ENCODE data around the gene CDCA7.
"Not testable (repeated sequence)": the region's sequence is repeated elsewhere in the genome, so short reads cannot be mapped to it uniquely, and the experiment has no call there.

CDCA7 gene

DNA sequence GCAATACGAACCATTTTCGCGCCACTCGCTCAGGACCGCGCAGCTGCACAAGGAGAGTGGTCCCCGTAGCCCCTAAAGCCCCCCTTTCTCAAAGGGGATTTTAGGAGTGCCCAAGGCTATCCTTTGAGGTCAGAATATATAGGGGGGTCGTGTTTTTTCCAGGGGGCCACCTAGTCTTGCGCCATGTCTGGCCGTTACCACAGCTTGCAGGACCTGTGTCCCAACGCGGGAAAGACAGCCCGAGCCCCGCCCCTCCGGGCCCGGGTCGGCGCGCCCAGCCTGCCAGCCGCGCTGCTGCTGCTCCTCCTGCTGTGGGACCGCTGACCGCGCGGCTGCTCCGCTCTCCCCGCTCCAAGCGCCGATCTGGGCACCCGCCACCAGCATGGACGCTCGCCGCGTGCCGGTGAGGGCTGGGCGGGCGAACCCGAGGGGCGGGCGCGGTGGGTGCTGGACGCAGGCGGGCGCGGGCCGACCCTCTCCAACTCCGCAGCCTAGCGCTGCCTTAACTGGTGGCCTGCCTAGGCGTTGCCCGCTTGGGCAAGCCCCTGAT is at the start of gene CDCA7:
CDCA7 (plus strand) TSS at position 291 of the 550 bp plus-strand sequence; CDS start at position 383, 92 bp downstream.
- no peak for DNase-seq (ENCODE audit: low read depth)

DNA sequence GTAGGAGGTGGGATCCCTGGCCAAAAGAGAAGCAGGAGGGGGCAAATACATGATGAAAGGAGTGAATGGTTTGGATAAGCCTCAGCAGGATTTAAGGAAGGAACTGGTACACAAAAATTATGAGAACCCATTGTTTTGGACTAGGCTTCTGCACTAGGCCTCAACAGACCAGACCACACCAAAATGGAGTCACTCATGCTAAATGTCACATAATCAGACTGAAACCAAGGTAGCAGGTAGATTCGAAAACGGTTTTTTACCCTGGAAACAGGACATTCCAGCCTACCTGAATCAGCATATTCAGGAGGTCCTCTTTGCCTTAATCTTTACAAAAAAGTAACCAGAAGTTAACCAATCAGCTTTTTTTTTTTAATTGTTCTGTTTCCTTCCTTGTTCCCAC is 49.4 kb upstream of the CDCA7 start:
- DNase-seq (ENCODE audit: low read depth), result no peak

DNA sequence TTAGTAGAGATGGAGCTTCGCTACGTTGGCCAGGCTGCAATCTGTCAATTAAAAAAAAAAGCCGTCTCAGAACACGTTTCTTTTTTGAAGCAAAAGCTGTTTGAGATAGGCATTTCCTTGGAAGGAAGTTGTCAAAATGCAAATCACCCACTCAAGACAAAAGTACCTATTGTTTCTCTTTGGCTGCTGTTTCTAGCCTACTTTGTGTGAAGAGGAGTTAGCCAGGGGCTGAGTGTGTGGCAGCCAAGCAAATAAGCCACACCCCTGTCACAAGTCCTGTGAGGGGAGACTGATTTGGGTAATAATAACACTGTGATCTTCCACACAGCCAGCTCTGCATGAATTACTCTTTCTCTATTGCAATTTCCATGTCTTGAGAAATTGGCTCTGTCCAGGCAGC is 47.4 kb upstream of the CDCA7 start:
- DNase-seq (ENCODE audit: low read depth), result no peak

DNA sequence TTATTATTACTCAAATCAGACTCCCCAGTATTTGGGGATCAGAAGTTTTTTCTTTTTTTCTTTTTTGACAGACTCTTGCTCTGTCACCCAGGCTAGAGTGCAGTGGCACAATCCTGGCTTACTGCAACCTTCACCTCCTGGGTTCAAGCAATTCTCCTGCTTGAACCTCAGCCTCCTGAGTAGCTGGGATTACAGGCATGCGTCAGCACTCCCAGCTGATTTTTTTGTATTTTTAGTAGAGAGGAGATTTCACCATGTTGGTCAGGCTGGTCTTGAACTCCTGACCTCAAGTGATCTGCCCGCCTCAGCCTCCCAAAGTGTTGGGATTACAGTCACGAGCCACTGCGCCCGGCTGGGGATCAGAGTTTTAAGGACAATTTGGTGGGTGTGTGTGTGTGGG is 45.3 kb upstream of the CDCA7 start:
- not testable (repeated sequence) for DNase-seq (ENCODE audit: low read depth)

DNA sequence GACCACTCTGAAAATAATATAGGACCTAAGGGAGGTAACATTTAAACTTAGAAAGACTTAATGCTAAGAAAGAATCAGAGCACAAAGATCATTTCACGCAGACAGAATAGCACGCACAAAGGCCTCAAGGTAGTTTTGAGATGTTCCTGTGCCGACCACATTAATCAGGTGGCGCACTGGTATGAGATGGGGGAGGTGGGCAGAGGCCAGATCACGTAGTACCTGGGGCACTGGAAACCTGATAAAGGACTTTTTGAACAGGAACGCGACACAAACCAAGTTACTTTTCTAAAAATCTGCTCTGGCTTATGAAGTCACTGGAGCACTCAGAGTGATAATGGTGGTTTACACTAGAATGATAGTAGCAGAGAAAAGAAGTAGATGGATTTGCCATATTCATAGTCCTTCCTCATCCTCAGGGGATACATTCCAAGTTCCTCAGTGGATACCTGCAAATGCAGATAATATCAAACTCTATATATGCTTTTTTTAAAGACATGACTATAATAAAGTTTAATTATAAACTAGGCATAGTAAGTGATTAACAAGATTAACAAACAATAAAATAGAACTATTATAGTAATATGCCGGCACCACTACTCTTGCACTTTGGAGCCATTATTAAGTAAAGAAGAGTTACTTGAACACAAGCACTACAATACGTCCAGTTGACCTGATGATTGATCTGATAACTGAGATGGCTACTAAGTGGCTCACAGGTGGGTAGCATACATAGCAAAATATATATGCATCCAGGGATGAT is 42.6 kb upstream of the CDCA7 start:
- DNase-seq (ENCODE audit: low read depth), result no peak

DNA sequence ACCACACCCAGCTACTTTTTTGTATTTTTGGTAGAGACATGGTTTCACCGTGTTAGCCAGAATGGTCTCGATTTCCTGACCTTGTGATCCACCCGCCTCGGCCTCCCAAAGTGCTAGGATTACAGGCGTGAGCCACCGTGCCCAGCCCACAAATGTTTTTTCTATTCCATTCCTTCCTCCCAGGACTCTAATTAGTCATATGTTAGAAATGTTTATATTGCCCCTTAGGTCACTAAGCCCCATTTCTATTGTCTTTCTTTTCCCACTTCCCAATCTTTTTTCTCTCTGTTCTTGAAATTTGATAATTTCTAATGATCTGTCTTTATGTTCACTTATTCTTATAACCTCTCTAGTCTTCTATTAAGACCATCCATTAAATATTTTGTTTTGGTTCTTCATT is 31.3 kb upstream of the CDCA7 start:
- no peak for DNase-seq (ENCODE audit: low read depth)

DNA sequence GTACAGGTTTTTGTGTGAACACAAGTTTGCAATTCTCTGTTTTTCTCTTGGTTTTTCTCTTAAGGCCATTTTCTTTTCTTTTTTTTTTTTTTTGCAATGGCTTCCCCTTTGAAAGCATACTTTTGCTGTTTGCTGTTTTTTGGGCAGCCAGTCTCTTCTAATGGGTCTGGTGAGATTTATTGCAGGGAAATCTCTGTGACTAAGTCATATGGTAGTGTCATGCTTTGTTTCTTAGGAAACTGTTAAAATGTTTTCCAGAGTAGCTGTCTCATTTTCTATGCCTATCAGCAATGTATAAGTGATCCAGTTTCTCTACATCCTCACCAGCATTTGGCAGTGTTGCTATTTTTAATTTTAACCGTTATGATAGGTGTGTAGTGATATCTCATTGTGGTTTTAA is 27.9 kb upstream of the CDCA7 start:
- no peak for DNase-seq (ENCODE audit: low read depth)

DNA sequence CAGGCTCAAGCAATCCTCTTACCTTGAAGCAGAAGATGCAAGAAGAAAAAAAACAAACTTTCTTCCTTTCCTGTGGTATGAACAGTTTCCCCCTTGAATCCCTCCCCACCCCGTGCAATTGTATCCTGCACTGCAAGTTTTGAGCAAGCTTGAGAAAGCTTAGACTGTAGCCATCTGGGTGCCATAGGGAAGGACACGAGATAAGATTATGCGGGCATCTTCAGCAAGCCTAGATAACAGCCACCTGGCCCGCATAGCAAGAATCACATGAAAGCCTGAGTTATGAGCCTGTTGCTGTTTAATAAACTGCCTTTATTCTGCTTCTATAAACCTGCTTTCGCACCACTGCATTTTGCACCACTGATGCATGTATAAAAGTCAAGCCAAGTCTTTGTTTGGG is 27.3 kb upstream of the CDCA7 start:
- DNase-seq (ENCODE audit: low read depth), result no peak

DNA sequence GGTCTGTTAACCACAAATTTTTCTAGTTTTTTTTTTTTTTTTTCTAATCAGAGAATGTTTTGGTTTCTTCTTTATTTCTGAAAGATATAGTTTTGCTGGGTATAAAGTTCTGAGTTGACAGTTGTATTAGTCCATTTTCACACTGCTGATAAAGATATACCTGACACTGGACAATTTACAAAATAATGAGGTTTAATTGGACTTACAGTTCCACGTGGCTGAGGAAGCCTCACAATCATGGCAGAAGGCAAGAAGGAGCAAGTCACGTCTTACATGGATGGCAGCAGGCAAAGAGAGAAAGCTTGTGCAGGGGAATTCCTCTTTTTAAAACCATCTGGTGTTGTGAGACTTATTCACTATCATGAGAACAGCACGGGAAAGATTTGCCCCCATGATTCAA is 21.7 kb upstream of the CDCA7 start:
- DNase-seq (ENCODE audit: low read depth), result not testable (repeated sequence)

DNA sequence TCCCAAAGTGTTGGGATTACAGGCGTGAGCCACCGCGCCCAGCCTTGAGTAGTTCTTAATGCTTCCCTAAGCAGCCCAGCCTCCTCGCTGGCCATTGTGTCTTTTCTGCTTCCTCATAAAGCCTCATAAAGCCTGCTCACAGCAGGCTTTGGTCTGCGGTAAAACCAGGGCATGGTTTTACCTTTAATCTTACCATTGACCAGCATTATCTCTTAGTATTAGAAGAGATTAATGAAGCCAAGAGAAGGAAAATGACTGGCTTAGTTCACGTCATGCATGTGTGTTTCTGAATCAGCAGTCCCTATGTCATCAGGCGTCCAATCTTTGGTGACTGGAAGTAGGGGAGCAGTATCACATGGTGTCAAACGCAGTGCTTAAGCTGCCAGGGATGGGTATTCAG is 14.9 kb upstream of the CDCA7 start:
- no peak for DNase-seq (ENCODE audit: low read depth)

DNA sequence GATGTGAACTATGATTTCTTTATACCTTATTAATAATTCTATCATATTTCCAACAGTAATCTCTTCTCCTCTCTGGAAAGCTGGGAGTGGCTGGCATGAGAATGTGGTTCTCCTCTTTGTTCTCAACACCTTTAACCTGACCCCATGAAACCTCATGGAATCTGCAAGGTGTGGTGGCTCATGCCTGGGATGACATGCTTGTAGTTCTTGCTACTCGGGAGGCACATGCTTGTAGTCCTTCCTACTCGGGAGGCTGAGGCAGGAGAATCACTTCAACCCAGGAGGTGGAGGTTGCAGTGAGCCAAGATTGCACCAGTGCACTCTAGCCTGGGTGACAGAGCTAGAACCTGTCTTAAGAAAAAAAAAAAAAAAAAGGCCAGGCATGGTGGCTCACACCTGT is 10.8 kb upstream of the CDCA7 start:
- DNase-seq (ENCODE audit: low read depth), result no peak

DNA sequence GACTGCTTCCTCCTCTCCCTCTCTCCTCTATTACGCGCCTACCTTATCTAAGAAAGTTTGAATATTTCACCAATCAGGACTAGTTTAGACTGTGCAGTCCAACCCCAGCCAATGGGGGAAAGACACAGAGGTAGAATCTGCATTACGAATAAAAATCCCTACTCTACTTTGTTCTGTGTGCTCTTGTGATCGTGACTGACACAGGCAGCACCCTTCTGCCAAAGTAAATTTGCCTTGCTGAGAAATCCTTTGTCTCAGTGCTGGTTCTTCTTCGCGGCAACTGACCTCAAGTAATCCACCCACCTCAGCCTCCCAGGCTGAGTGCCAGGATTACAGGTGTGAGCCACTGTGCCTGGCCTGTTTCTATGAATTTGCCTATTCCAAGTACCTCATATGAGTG is 8.6 kb upstream of the CDCA7 start:
- DNase-seq (ENCODE audit: low read depth), result no peak

DNA sequence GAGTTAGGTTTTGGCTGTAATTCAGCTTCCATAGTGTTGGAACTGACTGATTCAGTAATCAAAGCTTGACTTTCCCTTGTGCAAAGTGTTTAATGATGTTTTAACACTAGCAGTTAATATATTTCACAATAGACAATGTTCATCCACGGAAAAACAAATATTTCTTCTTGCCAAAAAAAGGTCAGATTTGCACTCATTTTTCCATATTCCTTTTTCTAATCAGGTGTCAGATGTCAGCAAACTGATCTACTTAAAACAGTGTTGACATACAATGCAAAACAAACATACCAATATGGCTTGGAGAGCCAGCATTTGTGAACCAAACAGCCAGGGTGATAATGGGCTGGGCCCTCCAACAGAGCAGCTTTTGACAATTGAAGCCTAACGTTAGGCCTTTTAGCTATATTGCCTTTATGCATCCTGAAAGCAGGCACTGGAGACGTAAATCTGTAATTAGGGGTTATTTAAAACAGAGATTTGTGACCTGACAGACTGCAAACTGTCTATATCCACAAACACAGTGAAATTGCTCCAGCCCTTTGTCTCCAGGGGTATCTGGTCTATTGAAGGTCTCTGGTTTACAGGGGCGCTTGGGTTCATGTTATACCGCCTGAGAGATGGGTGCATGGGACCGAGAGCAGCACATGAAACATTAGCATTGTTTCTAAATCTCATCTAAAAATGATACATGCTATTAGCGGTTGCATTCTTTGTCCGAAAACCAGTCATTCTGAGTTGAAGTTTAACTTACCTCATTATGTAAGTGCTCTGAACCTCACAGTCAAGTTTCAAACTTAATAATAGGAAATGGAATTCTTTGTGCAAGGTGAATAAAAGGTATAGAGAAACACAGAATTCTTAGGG is 7.1 kb upstream of the CDCA7 start:
- no peak for DNase-seq (ENCODE audit: low read depth)

DNA sequence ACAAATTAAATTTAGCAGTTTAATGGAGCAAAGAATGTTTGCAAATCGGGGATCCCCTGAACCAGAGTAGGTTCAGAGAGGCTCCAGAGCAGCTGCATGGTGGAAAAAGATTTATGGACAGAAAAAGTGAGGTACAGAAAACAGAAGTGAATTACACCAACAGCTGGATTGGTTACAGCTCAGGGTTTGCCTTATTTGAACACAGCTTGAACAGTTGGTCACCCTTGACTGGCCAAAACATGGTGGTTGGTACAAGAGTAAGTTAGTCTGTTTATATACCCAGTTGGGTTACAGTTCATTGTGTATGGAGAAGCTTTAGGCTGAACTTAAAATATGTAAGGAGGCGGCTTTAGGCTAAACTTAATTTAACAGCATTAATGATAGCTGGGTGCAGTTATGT is 5.4 kb upstream of the CDCA7 start:
- no peak for DNase-seq (ENCODE audit: low read depth)

DNA sequence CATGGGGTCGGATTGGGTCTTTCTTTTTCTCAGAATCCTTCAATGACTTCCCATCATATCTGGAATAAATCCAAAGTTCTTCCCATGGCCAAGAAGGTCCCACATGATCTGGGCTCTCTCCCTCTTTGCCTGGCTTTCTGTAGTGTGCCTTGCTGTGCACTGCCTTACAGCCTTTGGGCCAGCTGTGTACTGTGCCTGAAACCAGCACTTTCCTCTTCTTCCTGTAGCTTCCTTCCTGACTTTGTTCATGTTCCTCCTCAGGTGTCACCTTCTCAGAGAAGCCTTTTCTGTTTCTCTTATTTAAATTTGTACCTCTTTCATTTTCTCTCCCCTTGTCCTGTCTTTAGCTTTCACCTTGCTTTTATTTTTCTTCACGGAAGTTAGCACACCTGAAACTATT is 4.3 kb upstream of the CDCA7 start:
- DNase-seq (ENCODE audit: low read depth), result no peak

DNA sequence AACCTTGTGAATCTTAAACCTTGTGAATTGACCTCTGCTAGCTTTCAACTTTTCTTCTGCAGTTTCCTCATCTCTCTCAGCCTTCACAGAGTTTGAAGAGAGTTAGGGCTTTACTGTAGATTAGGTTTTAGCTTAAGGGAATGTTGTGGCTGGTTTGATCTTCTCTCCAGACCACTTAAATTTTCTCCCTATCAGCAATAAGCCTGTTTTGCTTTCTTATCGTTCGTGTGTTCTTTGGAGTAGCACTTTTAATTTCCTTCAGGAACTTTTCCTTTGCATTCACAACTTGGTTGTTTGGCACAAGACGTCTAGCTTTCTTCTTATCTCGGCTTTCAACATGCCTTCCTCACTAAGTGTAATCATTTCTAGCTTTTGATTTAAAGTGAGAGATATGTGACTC is 2.8 kb upstream of the CDCA7 start:
- no peak for DNase-seq (ENCODE audit: low read depth)

DNA sequence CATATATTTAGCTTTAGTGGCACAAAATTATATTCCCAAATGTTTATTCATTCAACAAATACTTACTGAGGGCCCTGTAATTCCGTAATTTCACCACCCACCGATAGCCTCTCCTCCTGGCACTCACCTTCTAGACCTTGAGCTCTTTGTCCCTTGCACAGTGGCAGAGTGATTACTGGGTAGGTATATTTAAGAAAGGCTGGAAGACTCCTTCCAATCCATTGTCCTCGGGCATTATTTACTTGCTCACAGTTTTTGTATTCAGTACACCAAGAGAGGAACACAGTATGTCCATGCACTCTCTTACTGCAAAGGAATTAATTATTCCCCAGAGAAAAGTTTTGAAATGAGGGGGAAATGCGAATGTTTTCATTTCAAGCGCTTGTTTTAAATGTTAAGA is 1.1 kb upstream of the CDCA7 start:
- DNase-seq (ENCODE audit: low read depth), result no peak

DNA sequence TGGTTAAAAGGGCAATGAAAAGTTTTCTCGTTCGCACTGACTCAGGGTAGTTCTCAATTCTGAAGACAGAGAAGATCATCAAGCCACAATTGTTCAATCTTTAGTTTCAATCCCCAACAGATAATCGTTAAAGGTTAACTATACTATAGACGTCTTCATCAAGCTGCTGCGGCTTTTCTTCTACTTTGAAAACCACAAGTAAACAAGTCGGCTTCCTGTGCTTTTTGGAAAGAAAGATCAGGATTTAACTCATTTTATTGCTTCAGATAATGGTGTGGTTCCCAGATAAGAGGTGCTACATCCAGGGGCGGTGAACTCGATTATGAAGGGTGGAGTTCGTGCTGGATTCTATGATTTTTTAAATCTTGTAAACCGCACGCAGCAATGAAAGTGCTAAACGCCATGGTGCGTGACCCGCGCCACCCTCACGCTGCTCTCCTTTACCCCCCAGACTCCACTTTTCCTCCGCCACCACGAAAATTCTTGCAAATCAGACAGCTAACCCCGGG is 545 bp upstream of the CDCA7 start:
- no peak for DNase-seq (ENCODE audit: low read depth)

DNA sequence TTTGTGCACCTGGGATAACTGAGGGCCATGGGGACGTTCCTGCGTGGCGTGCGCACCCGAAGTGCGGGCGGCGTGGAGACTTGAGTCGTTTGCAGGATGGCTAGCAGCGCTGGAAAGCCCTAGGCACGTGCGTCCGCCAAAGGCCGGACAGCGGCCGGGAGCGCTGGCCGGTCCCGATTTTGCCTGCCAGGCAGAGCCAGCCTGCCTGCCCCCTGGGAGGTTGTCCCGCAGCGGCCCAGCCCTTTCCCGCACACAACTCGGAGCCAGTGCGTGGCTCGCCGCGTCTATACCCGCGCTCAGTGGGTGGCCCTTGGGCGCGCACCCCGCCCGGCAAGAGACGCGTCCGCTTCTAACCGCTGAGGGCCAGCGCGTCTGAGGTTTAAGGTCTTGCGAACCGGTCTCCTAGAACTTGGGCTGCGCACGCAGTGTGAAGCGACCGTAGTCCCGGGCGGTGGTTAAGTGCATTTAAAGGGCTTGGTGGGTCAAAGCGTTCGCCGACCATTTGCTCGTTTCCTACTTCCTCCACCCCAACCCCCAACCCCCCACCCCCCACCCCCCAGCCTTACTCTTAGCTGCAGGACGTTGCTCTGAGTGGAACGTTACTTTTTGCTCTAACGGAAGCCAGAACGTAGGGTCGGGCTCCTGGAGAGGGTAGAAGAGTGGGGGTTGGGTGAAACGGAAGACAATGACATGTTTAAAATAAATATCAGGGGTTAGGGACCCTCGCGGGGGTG is 627 bp downstream of the CDCA7 start:
- DNase-seq (ENCODE audit: low read depth), result no peak

DNA sequence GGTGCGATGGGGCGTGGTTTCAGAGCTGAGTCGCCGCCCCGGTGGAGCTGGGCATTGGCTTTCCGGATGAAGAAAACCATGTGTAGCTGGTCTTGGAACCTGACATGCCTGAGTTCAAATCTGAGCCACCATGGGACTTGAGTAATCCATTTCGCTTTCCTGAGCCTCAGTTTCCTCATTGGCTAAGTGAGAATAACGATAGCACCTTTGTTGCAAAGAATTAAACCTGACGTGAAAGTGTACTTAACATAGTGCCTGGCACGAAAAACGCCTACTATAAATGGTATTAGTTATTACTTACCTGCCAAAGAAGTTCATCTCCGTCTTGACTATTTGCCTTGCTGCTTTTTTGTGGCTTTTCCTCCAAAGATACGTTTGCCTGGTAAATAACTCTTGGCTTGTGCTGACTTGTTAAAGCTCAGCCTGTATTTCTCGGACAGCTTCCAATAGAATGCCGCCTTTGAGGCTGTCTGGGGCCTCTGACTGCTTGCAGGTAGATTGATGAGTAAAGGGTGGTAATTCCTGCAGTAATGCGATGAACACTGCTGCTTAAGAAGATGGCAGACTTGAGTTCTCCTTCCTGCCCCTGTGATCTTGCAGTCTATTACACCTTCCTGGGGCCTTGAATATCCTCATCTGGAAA is 1.3 kb downstream of the CDCA7 start:
- DNase-seq (ENCODE audit: low read depth), result no peak

DNA sequence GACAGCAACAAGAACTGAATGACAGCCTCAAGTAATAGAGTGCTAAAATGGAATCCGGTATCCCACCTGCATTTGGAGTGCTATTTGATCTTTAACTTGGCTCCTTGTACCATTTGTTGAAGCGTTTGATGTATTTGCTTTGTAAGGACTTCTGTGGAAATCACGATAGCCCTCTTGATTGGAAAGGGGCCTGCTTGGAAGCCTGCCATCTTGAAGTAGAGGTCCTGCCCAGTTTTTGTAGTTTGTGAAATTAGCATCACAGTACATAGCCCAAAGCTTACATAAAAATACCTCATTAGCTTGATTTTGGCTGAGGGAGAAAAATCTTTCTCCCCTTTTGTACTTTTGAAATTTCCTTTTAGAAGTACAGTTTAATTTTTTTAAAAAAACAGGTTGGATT is 2.7 kb downstream of the CDCA7 start:
- DNase-seq (ENCODE audit: low read depth), result no peak

DNA sequence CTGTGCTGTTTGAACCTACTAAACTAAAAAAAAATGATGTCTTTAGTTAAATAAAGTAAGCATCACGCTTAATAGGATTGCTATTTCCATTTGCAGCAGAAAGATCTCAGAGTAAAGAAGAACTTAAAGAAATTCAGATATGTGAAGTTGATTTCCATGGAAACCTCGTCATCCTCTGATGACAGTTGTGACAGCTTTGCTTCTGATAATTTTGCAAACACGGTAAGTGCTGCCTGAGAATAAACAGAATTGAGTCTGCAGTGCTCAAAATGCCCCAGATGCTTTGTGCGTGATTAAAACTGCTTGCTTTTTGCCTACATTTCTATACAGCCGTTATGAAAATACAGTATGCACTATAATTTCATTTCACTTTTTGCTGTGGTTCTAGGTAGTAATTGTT is 3.9 kb downstream of the CDCA7 start:
- no peak for DNase-seq (ENCODE audit: low read depth)
